Measurements from ENCODE around the gene ZNF208.

- TF ChIP-seq POLR2A (IDR thresholded peaks at IDR 0.05; ENCODE audit: extremely low read depth, insufficient read length) = no peak
- TF ChIP-seq, protein P1, sequence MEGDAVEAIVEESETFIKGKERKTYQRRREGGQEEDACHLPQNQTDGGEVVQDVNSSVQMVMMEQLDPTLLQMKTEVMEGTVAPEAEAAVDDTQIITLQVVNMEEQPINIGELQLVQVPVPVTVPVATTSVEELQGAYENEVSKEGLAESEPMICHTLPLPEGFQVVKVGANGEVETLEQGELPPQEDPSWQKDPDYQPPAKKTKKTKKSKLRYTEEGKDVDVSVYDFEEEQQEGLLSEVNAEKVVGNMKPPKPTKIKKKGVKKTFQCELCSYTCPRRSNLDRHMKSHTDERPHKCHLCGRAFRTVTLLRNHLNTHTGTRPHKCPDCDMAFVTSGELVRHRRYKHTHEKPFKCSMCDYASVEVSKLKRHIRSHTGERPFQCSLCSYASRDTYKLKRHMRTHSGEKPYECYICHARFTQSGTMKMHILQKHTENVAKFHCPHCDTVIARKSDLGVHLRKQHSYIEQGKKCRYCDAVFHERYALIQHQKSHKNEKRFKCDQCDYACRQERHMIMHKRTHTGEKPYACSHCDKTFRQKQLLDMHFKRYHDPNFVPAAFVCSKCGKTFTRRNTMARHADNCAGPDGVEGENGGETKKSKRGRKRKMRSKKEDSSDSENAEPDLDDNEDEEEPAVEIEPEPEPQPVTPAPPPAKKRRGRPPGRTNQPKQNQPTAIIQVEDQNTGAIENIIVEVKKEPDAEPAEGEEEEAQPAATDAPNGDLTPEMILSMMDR (IDR thresholded peaks at IDR 0.05; ENCODE audit: low read depth, low read length) = no peak
Observed at GRCh38 chr19:21947775-21948174, 63.0 kb downstream of the ZNF208 start.

Data from NB4 (cell line).